ENCODE data around the gene NCK2.
A peak's percentile ranks its signal among the peaks of the same experiment; 100 is the strongest.

NCK2 gene

GRCh38 chr2:105744909-105745853 is at the start of gene NCK2:
NCK2 (plus strand) TSS chr2:105744912; CDS start chr2:105855064, 110,152 bp downstream.
- no peak for DNase-seq (ENCODE audit: low read depth in 2 of 2)

- no peak for DNase-seq (ENCODE audit: low read depth in 2 of 2)
Observed at GRCh38 chr2:105697781-105698449, 46.8 kb upstream of the NCK2 start.

- no peak for DNase-seq (ENCODE audit: low read depth in 2 of 2)
Observed at GRCh38 chr2:105698820-105699219, 45.9 kb upstream of the NCK2 start.

- no peak for DNase-seq (ENCODE audit: low read depth in 2 of 2)
Observed at GRCh38 chr2:105701042-105701441, 43.7 kb upstream of the NCK2 start.

- DNase-seq (ENCODE audit: low read depth in 2 of 2): no peak
Observed at GRCh38 chr2:105708697-105709096, 36.0 kb upstream of the NCK2 start.

- DNase-seq (ENCODE audit: low read depth in 2 of 2): no peak
Observed at GRCh38 chr2:105711394-105711793, 33.3 kb upstream of the NCK2 start.

- peak; percentile 40 to 49 for DNase-seq (ENCODE audit: low read depth in 2 of 2)
Observed at GRCh38 chr2:105712166-105712915, 32.4 kb upstream of the NCK2 start.

- peak; percentile 43 to 48 for DNase-seq (ENCODE audit: low read depth in 2 of 2)
Observed at GRCh38 chr2:105712981-105713596, 31.6 kb upstream of the NCK2 start.

- DNase-seq (ENCODE audit: low read depth in 2 of 2): no peak
Observed at GRCh38 chr2:105714141-105714540, 30.6 kb upstream of the NCK2 start.

GRCh38 chr2:105718846-105719481 is 25.7 kb upstream of the NCK2 start:
- no peak for DNase-seq (ENCODE audit: low read depth in 2 of 2)

GRCh38 chr2:105721991-105722511 is 22.7 kb upstream of the NCK2 start:
- DNase-seq (ENCODE audit: low read depth in 2 of 2): no peak

GRCh38 chr2:105722726-105723297 is 21.9 kb upstream of the NCK2 start:
- DNase-seq (ENCODE audit: low read depth in 2 of 2): no peak

- no peak for DNase-seq (ENCODE audit: low read depth in 2 of 2)
Observed at GRCh38 chr2:105723431-105723830, 21.3 kb upstream of the NCK2 start.

GRCh38 chr2:105725388-105725787 is 19.3 kb upstream of the NCK2 start:
- no peak for DNase-seq (ENCODE audit: low read depth in 2 of 2)

GRCh38 chr2:105730170-105730569 is 14.5 kb upstream of the NCK2 start:
- DNase-seq (ENCODE audit: low read depth in 2 of 2): no peak

- no peak for DNase-seq (ENCODE audit: low read depth in 2 of 2)
Observed at GRCh38 chr2:105731511-105731910, 13.2 kb upstream of the NCK2 start.

- no peak for DNase-seq (ENCODE audit: low read depth in 2 of 2)
Observed at GRCh38 chr2:105732101-105732500, 12.6 kb upstream of the NCK2 start.

- no peak for DNase-seq (ENCODE audit: low read depth in 2 of 2)
Observed at GRCh38 chr2:105732955-105733607, 11.6 kb upstream of the NCK2 start.

GRCh38 chr2:105733875-105734274 is 10.8 kb upstream of the NCK2 start:
- no peak for DNase-seq (ENCODE audit: low read depth in 2 of 2)

All from fibroblast of skin of left quadriceps (primary cell).